A549 treated with ZK216348 at 1 μM for 4 hours (cell line): ENCODE measurements around the gene FNDC3A. TPM values are rescaled to one million over a fixed set of nuclear protein-coding genes. Genes with fewer than 3 reads are reported as not detected.

Experiments
- total RNA-seq: library from RNA; stranded (reverse); fragments of 200-300 nt; extraction: Qiagen RNA extraction; gene quantifications from 5 replicates; pipeline ENCODE4 v1.2.3, GENCODE V29; 2022; ENCODE audit warnings: low read depth

FNDC3A gene
- 11.5 to 24.7 TPM (median 22.2 TPM) in 5 replicates for total RNA-seq

GRCh38 chr13:48975856-48976575, at the start of gene FNDC3A:
Gene FNDC3A, plus strand, starts transcription at chr13:48975912. Its CDS starts 30,279 bp downstream, at chr13:49006191.

GRCh38 chr13:49220036-49220855, 244.5 kb downstream of the FNDC3A start, which contains the start of gene MLNR:
Gene MLNR, plus strand, starts transcription at chr13:49220338. Its CDS starts 0 bp downstream, at chr13:49220338.

GRCh38 chr13:49247643-49248621, 272.2 kb downstream of the FNDC3A start, which contains the start of gene CDADC1:
Gene CDADC1, plus strand, starts transcription at chr13:49247925. Its CDS starts 113 bp downstream, at chr13:49248038.

Other genes with a start within 250 kb of the FNDC3A start
- 0.29 to 0.89 TPM (median 0.76 TPM) in 5 replicates for gene MLNR, start 244.4 kb downstream of the FNDC3A start, total RNA-seq